ENCODE results near the gene TRIM60.

Gene TRIM60

DNA sequence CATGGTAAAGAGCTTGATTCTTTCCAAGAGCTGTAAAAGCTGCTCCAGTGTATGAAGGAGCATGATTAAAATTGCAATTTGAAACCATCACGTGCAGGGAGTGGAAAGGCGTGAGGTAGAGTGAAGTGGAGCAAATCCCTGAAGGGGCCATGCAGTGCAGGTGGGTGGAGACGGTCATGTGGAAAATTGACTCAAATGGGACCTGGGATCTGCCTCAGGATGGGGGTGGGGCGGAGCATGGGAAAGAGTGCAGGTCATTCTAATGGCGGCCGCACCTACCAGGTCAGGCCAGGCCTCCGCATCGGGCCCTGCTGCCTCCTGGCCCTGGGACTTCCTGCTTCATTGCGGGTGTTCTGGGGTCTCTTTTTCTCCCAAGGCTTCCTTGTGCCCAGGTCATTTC lies 25.3 kb upstream of the TRIM60 start:
- no peak overlapping the region for H3K4me3 ChIP-seq (ENCODE audit: low read depth, low read length)
- TF ChIP-seq, protein P1, sequence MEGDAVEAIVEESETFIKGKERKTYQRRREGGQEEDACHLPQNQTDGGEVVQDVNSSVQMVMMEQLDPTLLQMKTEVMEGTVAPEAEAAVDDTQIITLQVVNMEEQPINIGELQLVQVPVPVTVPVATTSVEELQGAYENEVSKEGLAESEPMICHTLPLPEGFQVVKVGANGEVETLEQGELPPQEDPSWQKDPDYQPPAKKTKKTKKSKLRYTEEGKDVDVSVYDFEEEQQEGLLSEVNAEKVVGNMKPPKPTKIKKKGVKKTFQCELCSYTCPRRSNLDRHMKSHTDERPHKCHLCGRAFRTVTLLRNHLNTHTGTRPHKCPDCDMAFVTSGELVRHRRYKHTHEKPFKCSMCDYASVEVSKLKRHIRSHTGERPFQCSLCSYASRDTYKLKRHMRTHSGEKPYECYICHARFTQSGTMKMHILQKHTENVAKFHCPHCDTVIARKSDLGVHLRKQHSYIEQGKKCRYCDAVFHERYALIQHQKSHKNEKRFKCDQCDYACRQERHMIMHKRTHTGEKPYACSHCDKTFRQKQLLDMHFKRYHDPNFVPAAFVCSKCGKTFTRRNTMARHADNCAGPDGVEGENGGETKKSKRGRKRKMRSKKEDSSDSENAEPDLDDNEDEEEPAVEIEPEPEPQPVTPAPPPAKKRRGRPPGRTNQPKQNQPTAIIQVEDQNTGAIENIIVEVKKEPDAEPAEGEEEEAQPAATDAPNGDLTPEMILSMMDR (IDR thresholded peaks at IDR 0.05; ENCODE audit: low read depth, low read length, missing control alignments), result no peak
- no peak for DNase-seq (ENCODE audit: low read depth)

DNA sequence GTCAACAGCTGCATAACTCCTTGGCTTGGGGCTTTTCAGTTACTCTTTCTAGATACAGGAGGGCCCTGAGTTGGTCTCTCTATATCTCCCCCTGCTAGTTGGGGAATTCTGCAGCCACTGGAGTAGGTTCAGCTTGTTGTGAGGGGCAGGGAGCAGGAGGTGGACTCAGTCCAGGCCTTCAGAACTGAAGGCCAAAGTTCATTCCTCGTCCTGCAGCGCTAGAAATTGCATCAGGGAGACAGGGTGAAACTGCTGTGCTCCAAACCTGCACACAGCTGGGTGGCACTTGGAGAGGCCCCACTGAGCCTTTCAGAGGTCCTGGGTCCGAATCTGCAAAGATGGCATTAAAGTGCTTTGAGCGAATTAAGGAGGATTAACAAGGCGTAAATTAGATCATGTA lies 24.9 kb upstream of the TRIM60 start:
- no peak for DNase-seq (ENCODE audit: low read depth)
- TF ChIP-seq, protein P1 (IDR thresholded peaks at IDR 0.05; ENCODE audit: low read depth, low read length, missing control alignments), result no peak
- H3K4me3 ChIP-seq (ENCODE audit: low read depth, low read length), result no peak overlapping the region

DNA sequence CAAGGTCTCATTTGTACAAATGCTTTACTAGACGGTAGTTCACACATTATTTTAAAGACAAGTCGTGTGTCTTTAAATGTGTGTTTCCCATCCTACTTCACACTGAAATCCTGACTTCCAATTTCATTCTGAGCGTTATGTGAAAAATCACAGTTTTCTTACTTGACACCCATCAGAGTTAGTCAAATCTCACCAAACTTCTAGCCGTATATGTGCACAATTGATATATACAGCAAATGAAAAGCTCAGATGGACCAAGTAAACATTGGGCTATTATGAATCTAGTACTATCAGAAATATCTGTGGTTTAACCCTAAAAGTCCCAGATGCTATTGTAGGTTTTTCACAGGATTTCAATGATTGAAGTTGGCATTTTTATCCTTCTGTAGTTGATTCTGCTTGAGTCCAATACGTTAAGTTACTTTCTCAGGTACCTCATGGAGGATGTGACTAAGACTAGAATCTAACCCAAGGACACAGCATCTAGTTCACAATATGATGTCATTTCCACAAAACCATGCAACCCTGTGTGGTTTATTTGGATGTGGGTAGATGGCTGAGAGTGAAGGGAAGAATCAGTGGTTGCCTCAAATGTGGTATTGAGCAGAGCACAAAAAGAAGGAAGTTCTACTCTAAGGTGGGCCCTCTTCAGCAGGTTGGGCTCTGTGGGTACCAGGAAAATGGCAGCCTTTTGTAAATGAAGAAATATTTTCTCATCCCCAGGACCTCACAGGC lies 22.1 kb upstream of the TRIM60 start:
- H3K4me3 ChIP-seq (ENCODE audit: low read depth, low read length), result no peak overlapping the region
- no peak for DNase-seq (ENCODE audit: low read depth)
- TF ChIP-seq, protein P1 (IDR thresholded peaks at IDR 0.05; ENCODE audit: low read depth, low read length, missing control alignments), result no peak

DNA sequence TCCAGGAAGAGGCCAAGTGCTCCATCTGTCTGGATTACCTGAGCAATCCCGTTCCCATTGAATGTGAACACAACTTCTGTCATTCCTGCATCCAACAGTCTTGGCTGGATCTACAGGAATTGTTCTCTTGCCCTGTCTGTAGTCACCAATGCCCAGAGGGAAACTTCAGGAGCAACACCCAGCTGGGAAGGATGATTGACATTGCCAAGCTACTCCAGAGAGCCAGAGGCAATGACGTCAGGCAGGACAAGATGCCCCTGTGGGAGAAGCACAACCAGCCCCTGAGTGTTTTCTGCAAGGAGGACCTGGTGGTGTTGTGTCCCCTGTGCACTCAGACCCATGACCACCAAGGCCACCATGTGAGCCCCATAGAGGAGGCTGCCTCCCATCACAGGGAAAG lies 21.3 kb upstream of the TRIM60 start:
- TF ChIP-seq, protein P1 (IDR thresholded peaks at IDR 0.05; ENCODE audit: low read depth, low read length, missing control alignments), result no peak
- DNase-seq (ENCODE audit: low read depth), result no peak
- H3K4me3 ChIP-seq (ENCODE audit: low read depth, low read length), result no peak overlapping the region

DNA sequence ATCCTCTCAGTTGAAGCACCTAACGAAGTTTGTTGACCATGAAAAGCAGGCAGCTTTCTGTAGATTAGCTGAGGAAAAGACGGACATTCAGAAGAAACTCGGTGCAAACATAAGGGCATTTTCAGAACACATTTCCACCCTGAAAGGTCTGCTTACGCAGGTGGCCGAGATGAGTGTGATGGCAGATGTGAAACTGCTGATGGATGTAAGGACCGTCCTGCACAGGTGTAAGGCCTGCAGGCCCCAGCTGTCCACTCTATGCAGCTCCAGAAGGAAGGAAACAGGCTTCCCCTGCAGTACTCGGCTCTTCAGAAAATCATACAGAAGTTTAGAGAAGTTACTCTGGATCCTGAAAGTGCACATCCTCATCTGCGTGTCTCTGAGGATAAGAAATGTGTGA lies 20.8 kb upstream of the TRIM60 start:
- DNase-seq (ENCODE audit: low read depth), result no peak
- H3K4me3 ChIP-seq (ENCODE audit: low read depth, low read length), result no peak overlapping the region
- TF ChIP-seq, protein P1 (IDR thresholded peaks at IDR 0.05; ENCODE audit: low read depth, low read length, missing control alignments), result no peak

DNA sequence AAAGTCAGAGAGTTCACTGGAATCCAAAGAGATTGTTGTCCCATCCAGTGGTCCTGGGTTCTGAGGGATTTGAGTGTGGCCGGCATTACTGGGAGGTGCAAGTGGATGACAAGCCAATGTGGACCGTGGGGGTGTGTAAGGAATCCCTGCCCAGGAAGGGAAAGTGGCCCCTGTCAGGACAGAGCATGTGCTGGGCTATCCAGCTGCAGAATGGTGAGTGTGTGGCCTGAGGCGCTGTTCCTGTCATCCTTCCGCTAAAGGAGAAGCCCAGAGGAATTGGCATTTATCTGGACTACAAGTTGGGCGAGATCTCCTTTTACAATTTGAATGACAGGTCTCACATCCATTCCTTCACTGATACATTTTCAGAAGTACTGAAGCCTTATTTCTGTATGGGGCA lies 20.4 kb upstream of the TRIM60 start:
- no peak overlapping the region for H3K4me3 ChIP-seq (ENCODE audit: low read depth, low read length)
- DNase-seq (ENCODE audit: low read depth), result no peak
- TF ChIP-seq, protein P1 (IDR thresholded peaks at IDR 0.05; ENCODE audit: low read depth, low read length, missing control alignments), result no peak

DNA sequence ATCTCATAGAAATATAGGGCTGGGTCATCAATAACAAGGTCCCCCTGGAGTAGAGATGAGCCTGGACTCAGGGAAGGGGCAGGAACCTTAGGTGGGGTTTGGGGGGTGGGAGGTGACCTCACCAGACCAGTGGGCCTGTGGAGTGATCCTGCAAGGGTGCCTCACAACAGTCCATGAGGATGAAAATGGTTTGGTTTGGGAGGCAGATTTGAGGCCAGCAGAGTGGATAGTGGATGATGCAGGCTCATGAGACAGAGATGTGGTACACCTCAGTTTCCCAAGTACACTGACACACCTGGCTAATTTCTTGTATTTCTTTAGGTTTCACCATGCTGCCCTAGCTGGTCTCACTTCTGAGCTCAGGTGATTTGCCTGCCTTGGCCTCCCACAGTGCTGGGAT lies 18.1 kb upstream of the TRIM60 start:
- TF ChIP-seq, protein P1 (IDR thresholded peaks at IDR 0.05; ENCODE audit: low read depth, low read length, missing control alignments), result no peak
- no peak for DNase-seq (ENCODE audit: low read depth)
- H3K4me3 ChIP-seq (ENCODE audit: low read depth, low read length), result no peak overlapping the region

All from GM12864 (cell line).